IPS-20b (cell line): ENCODE measurements around the gene NKX3-2.
A peak's percentile ranks its signal among the peaks of the same experiment; 100 is the strongest.

Experiments
- H3K27ac ChIP-seq: one replicate; pipeline ENCODE4 v1.5.1; 2013; ENCODE audit warnings: low read length
- H3K27me3 ChIP-seq: 2 replicates; pipeline ENCODE4 v1.6.1; 2013; ENCODE audit warnings: mild to moderate bottlenecking, low read length, inconsistent platforms; ENCODE audit not compliant: insufficient read depth
- H3K36me3 ChIP-seq: 2 replicates; pipeline ENCODE4 v1.6.1; 2013; ENCODE audit warnings: low read depth, mild to moderate bottlenecking, inconsistent platforms, low read length, moderate library complexity; ENCODE audit not compliant: insufficient read depth
- H3K4me1 ChIP-seq: 2 replicates; pipeline ENCODE4 v1.6.1; 2013; ENCODE audit warnings: mild to moderate bottlenecking, control low read depth, inconsistent platforms, low read length, moderate library complexity; ENCODE audit not compliant: insufficient read depth
- H3K4me3 ChIP-seq: 2 replicates; pipeline ENCODE4 v1.5.1; 2013; ENCODE audit warnings: mild to moderate bottlenecking, low read length, inconsistent platforms
- H3K9ac ChIP-seq: 2 replicates; pipeline ENCODE4 v1.6.1; 2013; ENCODE audit warnings: low read depth, mild to moderate bottlenecking, inconsistent platforms, low read length, moderate library complexity
- H3K9me3 ChIP-seq: 2 replicates; pipeline ENCODE4 v1.6.1; 2013; ENCODE audit warnings: mild to moderate bottlenecking, low read depth, low read length, inconsistent platforms; ENCODE audit not compliant: insufficient read depth

Gene NKX3-2

DNA sequence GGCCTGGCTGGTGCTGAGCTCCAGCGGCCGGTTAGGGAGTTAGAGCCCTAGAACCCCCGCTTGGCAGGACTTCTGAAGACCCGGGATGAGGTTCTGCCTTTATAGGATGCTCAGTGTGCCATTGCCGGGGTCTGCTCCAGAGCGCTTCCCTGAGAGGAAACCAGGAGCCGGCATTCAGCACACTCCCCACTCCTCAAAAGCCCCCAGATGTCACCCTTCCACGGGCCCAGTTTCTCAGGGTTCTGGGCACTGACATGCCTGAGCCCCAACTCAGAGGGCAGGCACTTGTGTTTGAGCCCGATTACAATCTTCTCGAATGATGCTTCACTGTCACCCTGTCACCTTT is 6.5 kb downstream of the NKX3-2 start:
- Histone ChIP-seq H3K27me3 (peaks cover 100% of the 10 kb centered on the region), H3K36me3 (no peaks in the 10 kb centered on the region), H3K4me1 (peaks cover 10% of the 10 kb centered on the region; the same call in 1 of the 2 replicates), H3K9me3 (peaks cover 27% of the 10 kb centered on the region; the same call in 1 of the 2 replicates), H3K9ac (no peak overlapping the region), H3K4me3 (no peak overlapping the region), H3K27ac (no peak overlapping the region)

DNA sequence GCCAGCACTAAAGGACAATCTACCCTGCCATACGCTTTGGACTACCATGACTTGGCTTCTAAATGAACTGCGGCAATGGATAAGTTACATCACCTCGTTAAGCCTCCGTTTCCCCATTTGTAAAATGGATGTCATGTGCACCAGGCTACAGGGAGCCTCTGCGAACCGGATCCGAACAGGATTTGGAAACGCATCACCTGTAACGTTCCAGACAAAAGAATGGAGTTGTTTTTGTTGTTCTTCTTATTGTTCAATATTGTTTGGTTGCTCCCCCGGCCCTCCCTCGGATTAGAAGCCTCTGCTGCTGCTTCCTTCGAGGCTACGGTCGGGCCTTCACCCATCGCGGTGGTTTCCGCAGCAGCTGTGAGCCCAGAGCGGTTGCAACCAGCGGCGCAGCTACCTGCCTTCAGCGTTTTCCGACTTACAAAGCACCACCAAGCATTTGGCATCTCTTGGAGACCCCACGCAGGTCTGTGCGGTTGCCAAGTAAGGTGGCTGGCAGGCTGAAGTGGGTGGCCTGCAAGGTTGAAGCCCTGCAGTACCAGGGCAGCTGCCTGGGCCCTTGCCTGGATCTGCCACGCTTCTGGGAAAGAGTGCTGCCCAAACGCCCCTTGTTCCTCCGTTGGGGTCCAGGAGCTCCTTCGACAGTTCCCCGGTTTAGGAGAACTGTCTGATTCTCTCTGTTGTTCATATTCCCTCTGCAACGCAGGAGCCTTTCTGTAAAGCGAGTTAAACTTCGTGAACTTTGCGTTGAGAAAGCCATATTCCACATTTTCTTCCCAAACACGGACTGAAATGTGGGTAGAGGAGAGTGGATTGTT is 7.1 kb downstream of the NKX3-2 start:
- no peak overlapping the region for H3K27ac ChIP-seq
- H3K4me1 ChIP-seq, result peaks cover 13% of the 10 kb centered on the region; the same call in 1 of the 2 replicates
- peaks cover 27% of the 10 kb centered on the region; the same call in 1 of the 2 replicates for H3K9me3 ChIP-seq
- H3K27me3 ChIP-seq, result peaks cover 100% of the 10 kb centered on the region
- H3K4me3 ChIP-seq, result no peak overlapping the region
- no peaks in the 10 kb centered on the region for H3K36me3 ChIP-seq
- no peak overlapping the region for H3K9ac ChIP-seq

DNA sequence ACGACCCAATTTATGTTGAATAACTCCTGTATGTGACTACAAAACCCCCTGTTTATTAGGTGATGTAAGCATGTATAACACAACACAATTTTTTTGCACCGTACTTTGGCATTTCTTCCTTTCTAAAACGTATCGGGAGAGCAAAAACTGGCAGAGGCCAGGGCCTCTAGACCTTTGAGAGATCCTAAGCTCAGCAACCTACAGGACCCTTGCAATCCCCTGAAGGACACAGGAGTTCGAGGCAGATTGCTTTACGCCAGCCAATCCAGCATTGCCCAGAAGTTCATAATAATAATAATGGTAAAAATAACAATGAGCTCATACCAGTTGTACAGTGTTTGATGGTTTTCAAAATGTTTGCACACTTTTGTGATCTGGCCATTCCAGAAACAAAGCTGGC is 7.7 kb downstream of the NKX3-2 start:
- H3K27me3 ChIP-seq, result peaks cover 100% of the 10 kb centered on the region
- no peak overlapping the region for H3K4me3 ChIP-seq
- peaks cover 27% of the 10 kb centered on the region; the same call in 1 of the 2 replicates for H3K9me3 ChIP-seq
- H3K9ac ChIP-seq, result no peak overlapping the region
- H3K36me3 ChIP-seq, result no peaks in the 10 kb centered on the region
- H3K27ac ChIP-seq, result no peak overlapping the region
- H3K4me1 ChIP-seq, result peaks cover 15% of the 10 kb centered on the region; the same call in 1 of the 2 replicates

GRCh38 chr4:13535708-13536361 is 8.5 kb downstream of the NKX3-2 start:
- no peak overlapping the region for H3K4me3 ChIP-seq

DNA sequence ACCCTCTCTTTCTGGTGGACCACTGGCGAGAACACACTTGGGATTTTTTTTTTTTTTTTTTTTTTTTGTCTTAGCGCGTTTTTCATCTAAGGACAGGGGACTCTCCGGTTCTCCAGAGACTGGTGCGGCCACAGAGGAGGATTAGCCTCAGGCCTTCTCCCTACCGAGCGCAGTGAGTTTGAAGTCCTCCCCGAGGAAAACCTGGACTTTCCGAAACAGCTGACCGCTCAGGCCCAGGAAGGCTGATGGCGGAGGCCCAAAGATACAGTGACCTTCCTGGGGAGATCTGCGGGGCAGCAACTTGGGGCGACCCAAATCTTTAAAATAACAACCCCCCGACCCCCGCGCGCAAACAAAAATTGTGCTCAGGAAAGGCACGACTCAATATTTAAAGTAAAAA is 9.2 kb downstream of the NKX3-2 start:
- Histone ChIP-seq H3K4me1 (peaks cover 18% of the 10 kb centered on the region; the same call in 1 of the 2 replicates), H3K9me3 (peaks cover 27% of the 10 kb centered on the region; the same call in 1 of the 2 replicates)

More at GRCh38 chr4:13535708-13536361, 8.5 kb downstream of the NKX3-2 start:
- Histone ChIP-seq H3K36me3 (no peaks in the 10 kb centered on the region), H3K9ac (no peak overlapping the region), H3K27ac (no peak overlapping the region), H3K4me1 (peaks cover 18% of the 10 kb centered on the region; the same call in 1 of the 2 replicates), H3K9me3 (peaks cover 27% of the 10 kb centered on the region; the same call in 1 of the 2 replicates), H3K27me3 (peaks cover 100% of the 10 kb centered on the region)

GRCh38 chr4:13534344-13535063 is 9.8 kb downstream of the NKX3-2 start:
- peaks cover 100% of the 10 kb centered on the region for H3K27me3 ChIP-seq
- peaks cover 27% of the 10 kb centered on the region; the same call in 1 of the 2 replicates for H3K9me3 ChIP-seq
- peaks cover 18% of the 10 kb centered on the region; the same call in 1 of the 2 replicates for H3K4me1 ChIP-seq
- no peak overlapping the region for H3K4me3 ChIP-seq
- no peak overlapping the region for H3K27ac ChIP-seq
- H3K36me3 ChIP-seq, result no peaks in the 10 kb centered on the region
- no peak overlapping the region for H3K9ac ChIP-seq

More for the DNA sequence above, 9.2 kb downstream of the NKX3-2 start:
- H3K36me3 ChIP-seq, result no peaks in the 10 kb centered on the region
- H3K27ac ChIP-seq, result no peak overlapping the region
- peaks cover 100% of the 10 kb centered on the region for H3K27me3 ChIP-seq
- no peak overlapping the region for H3K9ac ChIP-seq
- no peak overlapping the region for H3K4me3 ChIP-seq

DNA sequence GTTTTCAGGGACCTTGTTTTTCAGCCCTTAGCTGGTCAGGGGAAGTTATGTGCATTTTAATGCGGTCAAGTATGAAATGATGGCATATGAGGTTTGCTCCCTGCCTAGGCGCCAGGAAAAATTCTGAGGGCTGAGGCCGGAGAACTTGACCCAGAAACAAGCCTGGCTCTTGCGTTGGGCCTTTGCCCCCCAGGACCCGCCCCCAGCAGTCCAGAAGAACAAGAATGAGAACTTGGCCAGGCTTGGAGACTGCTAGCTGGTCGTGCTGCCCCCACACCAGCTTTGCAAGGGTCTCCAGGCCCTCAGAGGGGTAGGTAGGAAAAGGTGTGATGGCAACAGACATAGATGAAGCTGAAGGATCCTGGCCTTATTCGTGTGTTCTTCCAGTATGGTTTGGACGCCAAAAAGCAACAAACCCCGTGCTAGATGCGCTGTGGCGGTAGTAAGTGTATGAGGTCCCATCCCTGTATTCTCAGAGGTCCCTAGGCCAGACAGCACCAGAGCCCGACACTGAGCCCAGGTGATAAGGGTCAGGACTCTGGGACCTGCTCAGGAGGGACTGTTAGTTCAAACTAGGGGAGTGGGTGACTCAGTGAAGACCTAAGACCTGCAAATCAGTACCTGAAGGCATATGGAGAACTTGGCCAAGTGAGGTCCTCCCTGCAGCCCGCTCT is 10.5 kb downstream of the NKX3-2 start:
- Histone ChIP-seq H3K9me3 (peaks cover 25% of the 10 kb centered on the region; the same call in 1 of the 2 replicates), H3K4me3 (no peak overlapping the region), H3K27ac (no peak overlapping the region), H3K27me3 (peaks cover 100% of the 10 kb centered on the region), H3K9ac (no peak overlapping the region), H3K4me1 (peaks cover 21% of the 10 kb centered on the region; the same call in 1 of the 2 replicates), H3K36me3 (no peaks in the 10 kb centered on the region)

DNA sequence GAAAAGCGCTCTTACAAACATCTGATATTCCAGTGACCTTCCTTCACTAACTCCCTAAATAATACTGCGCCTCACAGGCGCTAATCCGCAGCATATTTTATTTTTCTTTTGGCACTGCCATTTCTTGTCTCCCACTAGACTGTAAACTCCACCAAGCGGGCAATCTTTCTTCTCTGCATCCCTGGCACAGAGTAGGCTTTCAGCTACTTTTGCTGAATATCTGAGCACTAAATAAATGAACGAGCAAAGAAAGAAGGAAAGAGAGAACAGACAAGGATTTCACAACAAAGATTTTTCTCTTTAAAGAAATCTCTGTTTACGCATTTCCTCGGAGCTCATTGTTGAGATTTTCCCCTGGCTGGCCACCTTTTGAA is 12.7 kb downstream of the NKX3-2 start:
- Histone ChIP-seq H3K4me3 (peak overlapping the region; percentile 51; the same call in 1 of the 2 replicates), H3K9ac (no peak overlapping the region), H3K36me3 (no peaks in the 10 kb centered on the region), H3K4me1 (peaks cover 21% of the 10 kb centered on the region; the same call in 1 of the 2 replicates), H3K9me3 (peaks cover 14% of the 10 kb centered on the region; the same call in 1 of the 2 replicates), H3K27ac (no peak overlapping the region), H3K27me3 (peaks cover 100% of the 10 kb centered on the region)

DNA sequence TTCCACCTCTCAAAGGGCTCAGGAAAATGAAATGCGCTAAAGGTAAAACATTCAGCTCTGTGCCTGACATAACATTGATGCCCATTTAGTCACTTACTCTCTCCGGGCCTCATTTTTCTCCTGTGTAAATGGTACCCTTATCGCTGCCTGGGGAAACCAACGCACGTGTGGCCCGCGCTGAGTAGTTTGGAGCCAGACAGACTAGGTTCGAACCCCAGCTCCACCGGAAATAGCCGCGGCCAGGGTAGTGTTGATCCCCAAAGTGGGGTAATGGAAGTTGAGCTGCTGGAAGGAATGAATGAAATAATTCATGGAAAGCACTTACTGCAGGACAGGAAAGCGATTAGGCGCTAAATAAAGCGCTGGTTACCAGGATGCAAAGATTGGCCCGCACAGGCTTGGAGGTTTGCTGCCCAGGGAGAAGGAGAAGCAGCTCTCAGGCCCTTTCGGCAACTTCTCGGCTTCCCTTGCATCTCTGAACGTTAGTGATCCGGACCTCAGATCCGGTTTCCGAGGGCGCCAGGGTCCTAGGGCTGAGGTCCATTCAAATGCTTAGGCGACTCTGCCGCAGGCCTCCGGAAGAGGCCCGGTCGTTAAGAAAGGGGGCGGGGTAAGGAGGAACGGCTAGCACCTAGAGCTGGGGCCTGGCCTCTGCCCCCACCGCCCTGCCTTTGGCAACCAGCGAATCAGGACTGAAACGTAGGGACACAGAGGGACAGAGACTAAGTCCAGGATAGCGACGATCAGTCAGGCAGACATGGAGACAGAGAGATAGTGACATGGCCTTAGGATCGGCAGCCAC is 13.3 kb downstream of the NKX3-2 start:
- H3K4me1 ChIP-seq, result peaks cover 21% of the 10 kb centered on the region; the same call in 1 of the 2 replicates
- H3K27me3 ChIP-seq, result peaks cover 100% of the 10 kb centered on the region
- peaks cover 9% of the 10 kb centered on the region; the same call in 1 of the 2 replicates for H3K9me3 ChIP-seq
- H3K27ac ChIP-seq, result no peak overlapping the region
- peak overlapping the region; percentile 51 for H3K4me3 ChIP-seq
- no peaks in the 10 kb centered on the region for H3K36me3 ChIP-seq
- H3K9ac ChIP-seq, result no peak overlapping the region

- H3K27ac ChIP-seq, result no peak overlapping the region
- no peaks in the 10 kb centered on the region for H3K36me3 ChIP-seq
- peaks cover 31% of the 10 kb centered on the region for H3K4me1 ChIP-seq
- H3K27me3 ChIP-seq, result peaks cover 100% of the 10 kb centered on the region
- peaks cover 19% of the 10 kb centered on the region for H3K9me3 ChIP-seq
- H3K4me3 ChIP-seq, result no peak overlapping the region
- no peak overlapping the region for H3K9ac ChIP-seq
Measured at GRCh38 chr4:13529128-13529919, 15.0 kb downstream of the NKX3-2 start.
